ENCODE results near the gene PHETA1.

Gene PHETA1

DNA sequence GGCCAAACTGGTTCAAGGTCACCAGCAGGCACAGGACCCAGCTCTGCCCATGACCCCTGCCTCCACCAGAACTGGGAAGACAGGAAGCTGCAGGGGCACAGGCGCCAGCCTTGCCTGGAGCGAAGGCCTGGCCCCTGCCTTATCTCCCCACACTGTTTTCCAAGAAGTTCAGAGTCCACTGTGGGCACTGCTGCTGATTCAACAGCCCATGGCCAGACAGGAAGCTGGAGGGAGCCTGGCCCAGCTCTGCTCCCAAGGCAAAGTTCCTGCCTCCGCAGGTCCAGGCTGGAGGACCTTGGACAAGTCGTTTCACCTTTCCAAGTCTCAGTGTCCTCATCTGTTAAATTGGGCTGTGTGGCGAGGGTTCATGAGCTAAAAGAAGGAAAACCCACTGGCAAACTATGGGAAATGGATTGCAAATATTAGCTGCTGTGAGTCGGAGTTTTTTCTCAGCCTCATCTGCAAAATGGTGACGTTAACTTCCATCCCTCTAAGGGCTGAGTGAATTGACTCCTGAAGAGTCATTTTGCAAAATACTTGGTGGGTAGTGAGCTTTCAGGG, 1.2 kb downstream of the PHETA1 start:
- Histone ChIP-seq H3K4me3 (ENCODE audit: extremely low read depth, insufficient read depth, low read length, poor library complexity, severe bottlenecking) (peak overlapping the region; percentile 77), H3K27ac (ENCODE audit: low read depth, low read length, severe bottlenecking) (no peak overlapping the region), H3K36me3 (ENCODE audit: control insufficient read depth, insufficient read depth, low read length) (peaks cover 19% of the 10 kb centered on the region), H3K9me3 (ENCODE audit: control insufficient read depth, low read length) (no peaks in the 10 kb centered on the region), H3K4me1 (ENCODE audit: control insufficient read depth, insufficient read depth, low read length, poor library complexity, severe bottlenecking) (peaks cover 18% of the 10 kb centered on the region)
- 80 to 85% methylated on average over 5 of the region's 7 CpGs for WGBS, 2 experiments (ENCODE audit: insufficient coverage in 2 of 2)

- WGBS, 2 experiments (ENCODE audit: insufficient coverage in 2 of 2) = 100% methylated on average over 1 of the region's 2 CpGs
- no peaks in the 10 kb centered on the region for H3K9me3 ChIP-seq (ENCODE audit: control insufficient read depth, low read length)
- no peak overlapping the region for H3K4me3 ChIP-seq (ENCODE audit: extremely low read depth, insufficient read depth, low read length, poor library complexity, severe bottlenecking)
- no peak overlapping the region for H3K27ac ChIP-seq (ENCODE audit: low read depth, low read length, severe bottlenecking)
- H3K36me3 ChIP-seq (ENCODE audit: control insufficient read depth, insufficient read depth, low read length) = peaks cover 23% of the 10 kb centered on the region
- H3K4me1 ChIP-seq (ENCODE audit: control insufficient read depth, insufficient read depth, low read length, poor library complexity, severe bottlenecking) = peaks cover 18% of the 10 kb centered on the region
These were observed 2.3 kb downstream of the PHETA1 start for GRCh38 chr12:111366583-111366982.

DNA sequence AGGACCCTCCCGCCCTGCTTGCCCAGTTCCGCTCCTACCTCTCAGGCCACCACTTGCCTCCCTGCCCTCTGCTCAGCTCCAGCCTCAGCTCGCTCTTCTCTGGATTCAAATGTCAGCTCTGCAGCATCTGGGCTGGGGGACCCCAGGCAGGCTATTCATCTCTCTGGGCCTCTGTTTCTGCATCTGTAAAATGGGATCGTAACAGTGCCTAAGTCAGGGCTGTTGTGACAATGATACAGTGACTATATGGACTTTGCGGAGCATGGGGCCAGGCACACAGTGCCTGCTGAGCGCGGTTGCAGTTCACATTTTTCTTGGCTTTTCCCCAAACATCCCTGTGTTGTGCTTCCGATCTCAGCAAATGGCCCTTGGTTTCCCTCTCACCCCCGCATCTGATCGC, 2.8 kb downstream of the PHETA1 start:
- 97 to 98% methylated on average over 10 of the region's 10 CpGs for WGBS, 2 experiments (ENCODE audit: insufficient coverage in 2 of 2)
- Histone ChIP-seq H3K4me1 (ENCODE audit: control insufficient read depth, insufficient read depth, low read length, poor library complexity, severe bottlenecking) (peaks cover 18% of the 10 kb centered on the region), H3K27ac (ENCODE audit: low read depth, low read length, severe bottlenecking) (no peak overlapping the region), H3K36me3 (ENCODE audit: control insufficient read depth, insufficient read depth, low read length) (peaks cover 23% of the 10 kb centered on the region), H3K9me3 (ENCODE audit: control insufficient read depth, low read length) (no peaks in the 10 kb centered on the region), H3K4me3 (ENCODE audit: extremely low read depth, insufficient read depth, low read length, poor library complexity, severe bottlenecking) (no peak overlapping the region)

DNA sequence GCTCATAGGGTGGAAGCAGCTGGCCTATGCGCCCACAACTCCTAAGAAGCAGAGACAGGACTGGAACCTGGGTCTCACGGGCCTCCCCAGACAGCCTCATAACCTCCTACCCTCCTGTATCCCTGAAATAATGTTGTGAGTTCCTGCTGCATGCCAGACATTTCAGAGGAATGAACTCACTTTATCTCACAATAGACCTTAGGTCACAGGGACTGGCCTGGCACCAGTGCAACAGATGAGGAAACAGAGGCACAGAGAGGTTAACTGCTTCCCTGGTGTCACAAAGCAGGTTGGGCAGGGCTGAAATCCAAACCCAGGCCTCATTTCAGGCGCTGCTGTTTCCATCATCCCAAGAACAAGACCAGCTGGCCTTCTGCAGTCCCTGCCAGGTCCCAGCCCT, 5.3 kb downstream of the PHETA1 start:
- 83 to 93% methylated on average over 3 of the region's 3 CpGs for WGBS, 2 experiments (ENCODE audit: insufficient coverage in 2 of 2)
- peaks cover 18% of the 10 kb centered on the region for H3K4me1 ChIP-seq (ENCODE audit: control insufficient read depth, insufficient read depth, low read length, poor library complexity, severe bottlenecking)
- peaks cover 23% of the 10 kb centered on the region for H3K36me3 ChIP-seq (ENCODE audit: control insufficient read depth, insufficient read depth, low read length)

DNA sequence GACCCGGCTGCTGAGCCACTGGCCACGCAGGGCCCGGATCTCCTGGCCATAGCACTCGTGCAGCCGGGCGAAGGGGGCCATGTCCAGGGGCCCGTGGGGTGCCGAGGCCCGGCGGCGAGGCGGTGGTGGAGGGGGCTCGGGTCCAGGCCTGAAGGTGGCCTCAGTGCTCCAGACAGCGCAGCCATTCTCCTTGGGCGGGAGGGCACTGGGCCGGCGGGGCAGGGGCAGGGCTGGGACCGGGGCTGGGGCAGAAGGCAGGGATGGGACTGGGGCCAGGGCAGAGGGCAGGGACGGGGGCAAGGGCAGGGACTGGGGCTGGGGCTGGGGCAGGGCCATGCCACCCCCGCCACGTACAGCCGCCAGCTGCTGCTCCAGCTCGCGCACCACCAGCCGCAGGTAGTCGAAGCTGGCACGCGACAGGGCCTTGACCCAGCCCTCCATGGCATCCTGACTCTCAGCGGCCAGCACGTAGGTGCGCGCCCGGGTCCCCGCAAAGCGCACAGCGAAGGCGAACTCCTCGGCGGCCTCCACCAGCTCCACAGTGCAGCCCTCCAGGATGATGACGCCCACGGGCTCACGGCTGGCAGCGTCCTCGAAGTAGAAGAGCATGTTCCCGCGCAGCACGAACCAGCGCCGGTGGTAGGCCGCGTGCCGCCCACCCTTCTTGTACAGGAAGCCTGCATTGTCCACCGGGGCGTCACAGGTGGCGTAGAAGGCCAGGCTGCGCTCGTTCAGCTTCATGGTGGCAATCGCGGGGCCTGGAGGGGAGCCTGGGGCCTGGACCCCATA, 6.0 kb downstream of the PHETA1 start:
- Histone ChIP-seq H3K4me3 (ENCODE audit: extremely low read depth, insufficient read depth, low read length, poor library complexity, severe bottlenecking) (no peak overlapping the region), H3K9me3 (ENCODE audit: control insufficient read depth, low read length) (no peaks in the 10 kb centered on the region), H3K36me3 (ENCODE audit: control insufficient read depth, insufficient read depth, low read length) (peaks cover 23% of the 10 kb centered on the region), H3K27ac (ENCODE audit: low read depth, low read length, severe bottlenecking) (no peak overlapping the region), H3K4me1 (ENCODE audit: control insufficient read depth, insufficient read depth, low read length, poor library complexity, severe bottlenecking) (peaks cover 16% of the 10 kb centered on the region)
- 96 to 98% methylated on average over 43 to 55 of the region's 59 CpGs for WGBS, 2 experiments (ENCODE audit: insufficient coverage in 2 of 2)

More for the DNA sequence above, 5.3 kb downstream of the PHETA1 start:
- Histone ChIP-seq H3K4me3 (ENCODE audit: extremely low read depth, insufficient read depth, low read length, poor library complexity, severe bottlenecking) (no peak overlapping the region), H3K27ac (ENCODE audit: low read depth, low read length, severe bottlenecking) (no peak overlapping the region), H3K9me3 (ENCODE audit: control insufficient read depth, low read length) (no peaks in the 10 kb centered on the region)

GRCh38 chr12:111361717-111362576, 6.9 kb downstream of the PHETA1 start:
- Histone ChIP-seq H3K9me3 (ENCODE audit: control insufficient read depth, low read length) (no peaks in the 10 kb centered on the region), H3K27ac (ENCODE audit: low read depth, low read length, severe bottlenecking) (no peak overlapping the region), H3K4me3 (ENCODE audit: extremely low read depth, insufficient read depth, low read length, poor library complexity, severe bottlenecking) (no peak overlapping the region), H3K36me3 (ENCODE audit: control insufficient read depth, insufficient read depth, low read length) (peaks cover 23% of the 10 kb centered on the region), H3K4me1 (ENCODE audit: control insufficient read depth, insufficient read depth, low read length, poor library complexity, severe bottlenecking) (peaks cover 10% of the 10 kb centered on the region)
- 88 to 91% methylated on average over 11 to 15 of the region's 18 CpGs for WGBS, 2 experiments (ENCODE audit: insufficient coverage in 2 of 2)

DNA sequence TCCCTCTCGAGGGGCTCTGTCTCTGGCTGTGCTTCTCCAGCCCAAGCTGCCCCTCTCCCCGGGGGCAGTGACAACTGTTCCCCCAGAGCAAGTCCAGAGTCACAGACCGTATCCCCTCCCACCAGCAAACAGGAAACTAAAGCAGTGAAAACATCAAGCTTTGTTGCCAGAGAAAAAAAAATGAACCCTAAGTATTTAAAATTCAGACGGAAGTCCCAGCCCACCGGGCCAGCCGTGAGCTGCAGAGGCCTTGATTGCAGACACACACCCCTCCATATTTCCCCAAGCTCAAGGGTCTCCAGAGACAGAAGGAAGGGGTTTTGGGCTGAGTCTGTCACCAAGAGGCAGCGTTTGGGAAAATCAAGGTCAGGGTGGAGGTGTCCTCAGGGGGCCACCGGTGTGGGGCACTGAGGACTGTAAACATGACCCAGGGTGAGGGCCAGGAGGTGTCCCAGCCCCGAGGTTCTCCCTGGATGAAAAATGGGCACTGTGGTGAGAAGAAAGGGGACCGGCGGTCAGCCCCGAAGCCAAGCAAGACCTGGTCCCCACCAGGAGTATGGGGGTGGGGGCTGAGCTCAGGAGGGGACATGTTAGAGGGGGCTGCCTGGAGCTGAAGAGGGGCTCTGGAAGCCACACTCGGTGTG, 7.7 kb downstream of the PHETA1 start:
- H3K36me3 ChIP-seq (ENCODE audit: control insufficient read depth, insufficient read depth, low read length) = peaks cover 22% of the 10 kb centered on the region
- peaks cover 10% of the 10 kb centered on the region for H3K4me1 ChIP-seq (ENCODE audit: control insufficient read depth, insufficient read depth, low read length, poor library complexity, severe bottlenecking)
- H3K9me3 ChIP-seq (ENCODE audit: control insufficient read depth, low read length) = no peaks in the 10 kb centered on the region
- no peak overlapping the region for H3K4me3 ChIP-seq (ENCODE audit: extremely low read depth, insufficient read depth, low read length, poor library complexity, severe bottlenecking)
- WGBS, 2 experiments (ENCODE audit: insufficient coverage in 2 of 2) = 92 to 93% methylated on average over 9 of the region's 13 CpGs
- H3K27ac ChIP-seq (ENCODE audit: low read depth, low read length, severe bottlenecking) = no peak overlapping the region

GRCh38 chr12:111360325-111360930, 8.5 kb downstream of the PHETA1 start:
- no peaks in the 10 kb centered on the region for H3K9me3 ChIP-seq (ENCODE audit: control insufficient read depth, low read length)
- H3K4me3 ChIP-seq (ENCODE audit: extremely low read depth, insufficient read depth, low read length, poor library complexity, severe bottlenecking) = no peak overlapping the region
- H3K4me1 ChIP-seq (ENCODE audit: control insufficient read depth, insufficient read depth, low read length, poor library complexity, severe bottlenecking) = peaks cover 10% of the 10 kb centered on the region
- peaks cover 15% of the 10 kb centered on the region for H3K36me3 ChIP-seq (ENCODE audit: control insufficient read depth, insufficient read depth, low read length)
- H3K27ac ChIP-seq (ENCODE audit: low read depth, low read length, severe bottlenecking) = no peak overlapping the region
- 88 to 98% methylated on average over 6 to 8 of the region's 9 CpGs for WGBS, 2 experiments (ENCODE audit: insufficient coverage in 2 of 2)

DNA sequence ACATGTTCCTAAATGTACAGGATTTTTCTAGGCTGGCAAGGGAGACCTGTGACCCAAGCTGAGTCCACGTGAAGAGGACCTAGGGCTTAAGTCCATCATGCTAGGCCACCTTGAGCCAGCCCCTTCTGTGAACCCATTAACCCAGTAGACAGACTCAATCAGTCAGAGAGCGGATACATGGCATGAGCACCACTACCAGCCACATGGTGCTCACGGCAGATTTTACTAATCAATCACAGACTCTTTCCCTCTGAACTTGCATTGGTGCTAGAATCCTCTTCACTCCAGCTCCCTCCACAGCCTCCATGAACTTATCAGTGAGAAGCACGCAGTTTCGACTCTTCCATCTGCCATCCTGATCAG, 9.0 kb downstream of the PHETA1 start:
- WGBS, 2 experiments (ENCODE audit: insufficient coverage in 2 of 2) = 89 to 90% methylated on average over 5 of the region's 5 CpGs
- Histone ChIP-seq H3K9me3 (ENCODE audit: control insufficient read depth, low read length) (no peaks in the 10 kb centered on the region), H3K27ac (ENCODE audit: low read depth, low read length, severe bottlenecking) (no peak overlapping the region)

DNA sequence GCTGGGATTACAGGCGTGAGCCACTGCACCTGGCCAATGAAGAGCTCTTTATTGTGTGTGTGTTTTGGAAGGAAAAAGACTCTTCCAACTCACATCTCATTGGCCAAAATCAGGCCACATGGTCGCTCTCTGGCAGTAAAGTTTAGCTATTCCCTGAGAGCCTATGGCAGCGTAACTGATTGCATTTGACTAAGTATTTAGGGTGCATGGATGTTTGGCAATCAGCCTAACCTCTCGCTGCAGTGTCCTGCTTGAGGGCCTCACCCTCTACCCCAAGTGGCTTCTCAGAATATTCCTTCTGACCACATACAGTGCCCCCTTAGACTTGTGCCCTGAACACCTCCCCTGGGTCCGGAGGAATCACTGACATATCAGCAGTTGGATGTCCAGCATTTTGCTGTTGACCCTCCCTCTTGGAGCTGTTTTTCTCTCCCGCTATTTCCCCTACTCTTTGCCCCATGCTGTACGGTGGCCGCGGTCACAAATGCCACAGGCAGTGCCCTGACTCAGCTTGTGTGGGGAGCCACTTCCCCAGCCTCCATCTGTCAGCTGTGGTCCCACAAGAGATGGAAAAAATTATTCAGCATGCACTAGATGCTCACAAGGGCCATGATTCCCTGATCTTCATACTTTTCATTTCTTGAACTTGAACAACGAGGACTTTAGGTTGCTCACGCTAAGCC, 9.5 kb downstream of the PHETA1 start:
- no peaks in the 10 kb centered on the region for H3K9me3 ChIP-seq (ENCODE audit: control insufficient read depth, low read length)
- peaks cover 10% of the 10 kb centered on the region for H3K4me1 ChIP-seq (ENCODE audit: control insufficient read depth, insufficient read depth, low read length, poor library complexity, severe bottlenecking)
- WGBS, 2 experiments (ENCODE audit: insufficient coverage in 2 of 2) = 89 to 96% methylated on average over 4 to 9 of the region's 11 CpGs
- no peak overlapping the region for H3K4me3 ChIP-seq (ENCODE audit: extremely low read depth, insufficient read depth, low read length, poor library complexity, severe bottlenecking)
- peaks cover 9% of the 10 kb centered on the region for H3K36me3 ChIP-seq (ENCODE audit: control insufficient read depth, insufficient read depth, low read length)
- no peak overlapping the region for H3K27ac ChIP-seq (ENCODE audit: low read depth, low read length, severe bottlenecking)

More for the DNA sequence above, 9.0 kb downstream of the PHETA1 start:
- Histone ChIP-seq H3K36me3 (ENCODE audit: control insufficient read depth, insufficient read depth, low read length) (peaks cover 13% of the 10 kb centered on the region), H3K4me3 (ENCODE audit: extremely low read depth, insufficient read depth, low read length, poor library complexity, severe bottlenecking) (no peak overlapping the region), H3K4me1 (ENCODE audit: control insufficient read depth, insufficient read depth, low read length, poor library complexity, severe bottlenecking) (peaks cover 10% of the 10 kb centered on the region)
